ENCODE measurements around the gene ZDHHC4. TPM values are rescaled to one million over a fixed set of nuclear protein-coding genes. Genes with fewer than 3 reads are reported as not detected.
A peak's percentile ranks its signal among the peaks of the same experiment; 100 is the strongest.

The ZDHHC4 gene
- total and polyA plus RNA-seq, 2 of the 13 experiments (the other 11 are each of a cell fraction or from before 2014, with no cell fraction given), result 83.2 to 188 TPM

DNA sequence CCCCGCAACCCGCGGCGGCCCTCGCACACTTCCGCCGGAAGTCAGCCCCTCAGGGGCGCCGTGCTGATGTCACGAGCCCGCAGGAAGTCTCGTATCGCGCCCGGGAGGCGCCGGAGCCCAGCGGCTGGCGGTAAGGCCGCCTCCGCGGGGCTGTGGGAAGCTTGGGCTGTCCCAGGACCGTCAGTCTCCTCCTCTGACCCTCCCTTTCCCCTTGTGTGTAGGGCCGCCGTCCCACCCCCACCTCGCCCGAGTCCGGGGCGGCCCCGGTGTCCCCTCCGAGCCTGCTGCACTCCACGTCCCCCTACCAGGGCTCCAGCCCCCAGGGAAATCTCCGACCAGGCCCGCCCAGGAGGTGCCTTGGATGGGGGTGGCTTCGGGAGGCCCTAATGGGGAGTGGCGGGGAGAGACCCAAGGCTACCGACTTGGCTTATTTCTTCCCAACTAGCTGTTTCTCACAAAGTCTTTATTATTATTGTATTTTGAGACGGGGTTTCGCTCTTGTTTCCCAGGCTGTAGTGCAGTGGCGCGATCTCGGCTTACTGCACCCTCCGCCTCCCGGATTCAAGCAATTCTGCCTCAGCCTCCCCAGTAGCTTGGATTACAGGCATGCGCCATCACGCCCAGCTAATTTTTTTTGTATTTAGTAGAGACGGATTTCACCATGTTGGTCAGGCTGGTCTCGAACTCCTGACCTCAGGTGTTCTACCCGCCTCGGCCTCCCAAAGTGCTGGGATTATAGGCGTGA, at the start of gene ZDHHC4 (continued):
- TF ChIP-seq RXRA (CRISPR knock-in tag; IDR thresholded peaks at IDR 0.05) (peak; percentile 78), ZNF501 (CRISPR knock-in tag; IDR thresholded peaks at IDR 0.05) (peak; percentile 67), NCOA1 (CRISPR knock-in tag; IDR thresholded peaks at IDR 0.05) (no peak), ZNF543 (CRISPR knock-in tag; IDR thresholded peaks at IDR 0.05) (no peak; the same call in 1 of the 2 replicates), ZNF234 (CRISPR knock-in tag; conservative IDR thresholded peaks at IDR 0.05) (0 out of 2 replicates have a peak, but pooled peaks have one; percentile 66), ZNF605 (CRISPR knock-in tag; IDR thresholded peaks at IDR 0.05) (peak; percentile 60; the same call in 1 of the 2 replicates), ZZZ3 (CRISPR knock-in tag; IDR thresholded peaks at IDR 0.05; ENCODE audit: borderline replicate concordance) (no peak), ELF4 (CRISPR knock-in tag; IDR thresholded peaks at IDR 0.05; ENCODE audit: borderline replicate concordance) (no peak; the same call in 1 of the 2 replicates), TBX2 (CRISPR knock-in tag; IDR thresholded peaks at IDR 0.05; ENCODE audit: borderline replicate concordance) (peak; percentile 82), U2AF1 (optimal IDR thresholded peaks at IDR 0.05; ENCODE audit: low read depth, low read length) (no peak), TARDBP (CRISPR knock-in tag; IDR thresholded peaks at IDR 0.05) (peak; percentile 72; the same call in 1 of the 2 replicates), ZNF33A (CRISPR knock-in tag; IDR thresholded peaks at IDR 0.05; ENCODE audit: borderline replicate concordance) (peak; percentile 79), KAT8 (CRISPR knock-in tag; IDR thresholded peaks at IDR 0.05) (peak; percentile 93), ZNF572 (CRISPR knock-in tag; IDR thresholded peaks at IDR 0.05) (peak; percentile 17; the same call in 1 of the 2 replicates), ZNF792 (CRISPR knock-in tag; IDR thresholded peaks at IDR 0.05) (no peak)
- TF ChIP-seq, protein P1, sequence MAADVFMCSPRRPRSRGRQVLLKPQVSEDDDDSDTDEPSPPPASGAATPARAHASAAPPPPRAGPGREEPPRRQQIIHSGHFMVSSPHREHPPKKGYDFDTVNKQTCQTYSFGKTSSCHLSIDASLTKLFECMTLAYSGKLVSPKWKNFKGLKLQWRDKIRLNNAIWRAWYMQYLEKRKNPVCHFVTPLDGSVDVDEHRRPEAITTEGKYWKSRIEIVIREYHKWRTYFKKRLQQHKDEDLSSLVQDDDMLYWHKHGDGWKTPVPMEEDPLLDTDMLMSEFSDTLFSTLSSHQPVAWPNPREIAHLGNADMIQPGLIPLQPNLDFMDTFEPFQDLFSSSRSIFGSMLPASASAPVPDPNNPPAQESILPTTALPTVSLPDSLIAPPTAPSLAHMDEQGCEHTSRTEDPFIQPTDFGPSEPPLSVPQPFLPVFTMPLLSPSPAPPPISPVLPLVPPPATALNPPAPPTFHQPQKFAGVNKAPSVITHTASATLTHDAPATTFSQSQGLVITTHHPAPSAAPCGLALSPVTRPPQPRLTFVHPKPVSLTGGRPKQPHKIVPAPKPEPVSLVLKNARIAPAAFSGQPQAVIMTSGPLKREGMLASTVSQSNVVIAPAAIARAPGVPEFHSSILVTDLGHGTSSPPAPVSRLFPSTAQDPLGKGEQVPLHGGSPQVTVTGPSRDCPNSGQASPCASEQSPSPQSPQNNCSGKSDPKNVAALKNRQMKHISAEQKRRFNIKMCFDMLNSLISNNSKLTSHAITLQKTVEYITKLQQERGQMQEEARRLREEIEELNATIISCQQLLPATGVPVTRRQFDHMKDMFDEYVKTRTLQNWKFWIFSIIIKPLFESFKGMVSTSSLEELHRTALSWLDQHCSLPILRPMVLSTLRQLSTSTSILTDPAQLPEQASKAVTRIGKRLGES (CRISPR knock-in tag; IDR thresholded peaks at IDR 0.05; ENCODE audit: borderline replicate concordance), result no peak
- TF ChIP-seq, protein P2, sequence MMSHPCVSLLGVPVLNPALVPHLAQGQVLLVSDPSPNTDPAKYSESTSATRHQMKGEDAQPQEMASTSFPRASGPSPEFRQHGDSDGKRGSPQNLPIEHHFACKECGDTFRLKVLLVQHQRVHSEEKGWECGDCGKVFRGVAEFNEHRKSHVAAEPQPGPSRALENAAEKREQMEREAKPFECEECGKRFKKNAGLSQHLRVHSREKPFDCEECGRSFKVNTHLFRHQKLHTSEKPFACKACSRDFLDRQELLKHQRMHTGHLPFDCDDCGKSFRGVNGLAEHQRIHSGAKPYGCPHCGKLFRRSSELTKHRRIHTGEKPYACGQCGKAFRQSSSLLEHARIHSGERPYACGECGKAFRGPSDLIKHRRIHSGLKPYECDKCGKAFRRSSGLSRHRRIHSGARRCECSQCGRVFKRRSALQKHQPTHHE (CRISPR knock-in tag; IDR thresholded peaks at IDR 0.05; ENCODE audit: borderline replicate concordance), result peak; percentile 87; the same call in 1 of the 2 replicates
- TF ChIP-seq, protein P3, sequence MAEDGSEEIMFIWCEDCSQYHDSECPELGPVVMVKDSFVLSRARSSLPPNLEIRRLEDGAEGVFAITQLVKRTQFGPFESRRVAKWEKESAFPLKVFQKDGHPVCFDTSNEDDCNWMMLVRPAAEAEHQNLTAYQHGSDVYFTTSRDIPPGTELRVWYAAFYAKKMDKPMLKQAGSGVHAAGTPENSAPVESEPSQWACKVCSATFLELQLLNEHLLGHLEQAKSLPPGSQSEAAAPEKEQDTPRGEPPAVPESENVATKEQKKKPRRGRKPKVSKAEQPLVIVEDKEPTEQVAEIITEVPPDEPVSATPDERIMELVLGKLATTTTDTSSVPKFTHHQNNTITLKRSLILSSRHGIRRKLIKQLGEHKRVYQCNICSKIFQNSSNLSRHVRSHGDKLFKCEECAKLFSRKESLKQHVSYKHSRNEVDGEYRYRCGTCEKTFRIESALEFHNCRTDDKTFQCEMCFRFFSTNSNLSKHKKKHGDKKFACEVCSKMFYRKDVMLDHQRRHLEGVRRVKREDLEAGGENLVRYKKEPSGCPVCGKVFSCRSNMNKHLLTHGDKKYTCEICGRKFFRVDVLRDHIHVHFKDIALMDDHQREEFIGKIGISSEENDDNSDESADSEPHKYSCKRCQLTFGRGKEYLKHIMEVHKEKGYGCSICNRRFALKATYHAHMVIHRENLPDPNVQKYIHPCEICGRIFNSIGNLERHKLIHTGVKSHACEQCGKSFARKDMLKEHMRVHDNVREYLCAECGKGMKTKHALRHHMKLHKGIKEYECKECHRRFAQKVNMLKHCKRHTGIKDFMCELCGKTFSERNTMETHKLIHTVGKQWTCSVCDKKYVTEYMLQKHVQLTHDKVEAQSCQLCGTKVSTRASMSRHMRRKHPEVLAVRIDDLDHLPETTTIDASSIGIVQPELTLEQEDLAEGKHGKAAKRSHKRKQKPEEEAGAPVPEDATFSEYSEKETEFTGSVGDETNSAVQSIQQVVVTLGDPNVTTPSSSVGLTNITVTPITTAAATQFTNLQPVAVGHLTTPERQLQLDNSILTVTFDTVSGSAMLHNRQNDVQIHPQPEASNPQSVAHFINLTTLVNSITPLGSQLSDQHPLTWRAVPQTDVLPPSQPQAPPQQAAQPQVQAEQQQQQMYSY (CRISPR knock-in tag; IDR thresholded peaks at IDR 0.05), result peak; percentile 15; the same call in 1 of the 2 replicates
- TF ChIP-seq, protein P4, sequence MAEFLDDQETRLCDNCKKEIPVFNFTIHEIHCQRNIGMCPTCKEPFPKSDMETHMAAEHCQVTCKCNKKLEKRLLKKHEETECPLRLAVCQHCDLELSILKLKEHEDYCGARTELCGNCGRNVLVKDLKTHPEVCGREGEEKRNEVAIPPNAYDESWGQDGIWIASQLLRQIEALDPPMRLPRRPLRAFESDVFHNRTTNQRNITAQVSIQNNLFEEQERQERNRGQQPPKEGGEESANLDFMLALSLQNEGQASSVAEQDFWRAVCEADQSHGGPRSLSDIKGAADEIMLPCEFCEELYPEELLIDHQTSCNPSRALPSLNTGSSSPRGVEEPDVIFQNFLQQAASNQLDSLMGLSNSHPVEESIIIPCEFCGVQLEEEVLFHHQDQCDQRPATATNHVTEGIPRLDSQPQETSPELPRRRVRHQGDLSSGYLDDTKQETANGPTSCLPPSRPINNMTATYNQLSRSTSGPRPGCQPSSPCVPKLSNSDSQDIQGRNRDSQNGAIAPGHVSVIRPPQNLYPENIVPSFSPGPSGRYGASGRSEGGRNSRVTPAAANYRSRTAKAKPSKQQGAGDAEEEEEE (CRISPR knock-in tag; IDR thresholded peaks at IDR 0.05; ENCODE audit: borderline replicate concordance), result 0 out of 2 replicates have a peak, but pooled peaks have one; percentile 35
